ENCODE measurements around the gene ADGRA1. TPM values are rescaled to one million over a fixed set of nuclear protein-coding genes. Genes with fewer than 3 reads are reported as not detected.

ADGRA1 gene
- total and polyA plus RNA-seq, 10 of the 15 experiments (the other 5 are each of a cell fraction or from before 2014, with no cell fraction given) = not detected

DNA sequence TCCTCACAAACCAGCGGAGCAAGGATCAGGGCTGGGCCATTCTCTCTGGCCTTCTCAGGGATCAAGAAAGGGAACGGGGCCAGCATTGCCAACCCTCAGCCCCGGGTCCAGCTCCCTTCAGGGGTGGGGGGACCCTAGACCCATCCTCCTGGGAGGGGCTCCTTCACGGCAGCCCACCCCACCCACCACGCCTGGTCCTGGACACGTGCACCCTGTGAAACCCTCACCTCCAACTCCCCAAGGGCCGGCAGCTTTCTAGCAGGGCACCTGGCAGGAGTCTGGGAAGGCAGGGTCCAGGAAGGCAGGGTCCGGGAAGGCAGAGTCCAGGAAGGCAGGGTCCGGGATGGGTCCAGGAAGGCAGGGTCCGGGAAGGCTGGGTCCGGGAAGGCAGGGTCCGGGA lies 46.6 kb upstream of the ADGRA1 start:
- Histone ChIP-seq H4K20me1 (ENCODE audit: control insufficient read depth, insufficient read depth) (no peaks in the 10 kb centered on the region), H3K9me3 (replicated peaks; ENCODE audit: control insufficient read depth, insufficient read depth, low read length) (no peaks in the 10 kb centered on the region), H3K4me2 (ENCODE audit: control insufficient read depth, insufficient read depth) (no peak overlapping the region), H3K36me3 (ENCODE audit: control insufficient read depth in 2 of 2, insufficient read depth in 2 of 2, low read length in 1 of 2) (no peaks in the 10 kb centered on the region), H3K9ac (ENCODE audit: control insufficient read depth, insufficient read depth, low read length) (no peak overlapping the region), H3K27ac (ENCODE audit: control insufficient read depth, insufficient read depth) (no peak overlapping the region), H3K4me1 (ENCODE audit: control insufficient read depth, insufficient read depth, low read length) (no peaks in the 10 kb centered on the region), H3K27me3 (replicated peaks in 1 of 2; ENCODE audit: control insufficient read depth in 2 of 2, insufficient read depth in 2 of 2, low read length in 1 of 2) (no peaks in the 10 kb centered on the region), H3K79me2 (ENCODE audit: control insufficient read depth, insufficient read depth, low read length) (no peaks in the 10 kb centered on the region), H2AFZ (ENCODE audit: control insufficient read depth, low read depth, low read length) (no peak overlapping the region), H3K4me3 (no peak overlapping the region)
- ChIA-PET CTCF (no interaction called here), SMC1A (ENCODE audit: uncharacterized antibody, unreplicated experiment) (no interaction called here), RAD21 (ENCODE audit: unreplicated experiment) (no interaction called here), POLR2A (no interaction called here)
- BruUV-seq (replicated peaks) = no TSS peak
- intact Hi-C loops (cut with micrococcal nuclease; ENCODE audit: unreplicated experiment) (no loop called here), in situ Hi-C loops (cut with MboI) (no loop called here)
- FAIRE-seq (no peak), ATAC-seq (no peak), DNase-seq (ENCODE audit: low read depth, low spot score) (no peak)
- WGBS (ENCODE audit: insufficient coverage, insufficient replicate concordance, low lambda C conversion rate, missing lambda C conversion rate) = 36% methylated on average over 11 of the region's 12 CpGs
- TF ChIP-seq NBN (IDR thresholded peaks at IDR 0.05) = no peak
- TF ChIP-seq ZNF24 (IDR thresholded peaks at IDR 0.05) = no peak
- TF ChIP-seq, protein P1, sequence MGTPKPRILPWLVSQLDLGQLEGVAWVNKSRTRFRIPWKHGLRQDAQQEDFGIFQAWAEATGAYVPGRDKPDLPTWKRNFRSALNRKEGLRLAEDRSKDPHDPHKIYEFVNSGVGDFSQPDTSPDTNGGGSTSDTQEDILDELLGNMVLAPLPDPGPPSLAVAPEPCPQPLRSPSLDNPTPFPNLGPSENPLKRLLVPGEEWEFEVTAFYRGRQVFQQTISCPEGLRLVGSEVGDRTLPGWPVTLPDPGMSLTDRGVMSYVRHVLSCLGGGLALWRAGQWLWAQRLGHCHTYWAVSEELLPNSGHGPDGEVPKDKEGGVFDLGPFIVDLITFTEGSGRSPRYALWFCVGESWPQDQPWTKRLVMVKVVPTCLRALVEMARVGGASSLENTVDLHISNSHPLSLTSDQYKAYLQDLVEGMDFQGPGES (IDR thresholded peaks at IDR 0.05) = no peak
- TF ChIP-seq RCOR1 (conservative IDR thresholded peaks at IDR 0.05; ENCODE audit: low read depth, low read length) = no peak
- no peak for TF ChIP-seq ZNF622 (IDR thresholded peaks at IDR 0.05)
- TF ChIP-seq NR2C2 (IDR thresholded peaks at IDR 0.05; ENCODE audit: borderline replicate concordance, control insufficient read depth, insufficient read length, low read depth) = no peak
- no peak for TF ChIP-seq BCL11A (IDR thresholded peaks at IDR 0.05; ENCODE audit: low read depth, low read length)
- TF ChIP-seq, protein P2, sequence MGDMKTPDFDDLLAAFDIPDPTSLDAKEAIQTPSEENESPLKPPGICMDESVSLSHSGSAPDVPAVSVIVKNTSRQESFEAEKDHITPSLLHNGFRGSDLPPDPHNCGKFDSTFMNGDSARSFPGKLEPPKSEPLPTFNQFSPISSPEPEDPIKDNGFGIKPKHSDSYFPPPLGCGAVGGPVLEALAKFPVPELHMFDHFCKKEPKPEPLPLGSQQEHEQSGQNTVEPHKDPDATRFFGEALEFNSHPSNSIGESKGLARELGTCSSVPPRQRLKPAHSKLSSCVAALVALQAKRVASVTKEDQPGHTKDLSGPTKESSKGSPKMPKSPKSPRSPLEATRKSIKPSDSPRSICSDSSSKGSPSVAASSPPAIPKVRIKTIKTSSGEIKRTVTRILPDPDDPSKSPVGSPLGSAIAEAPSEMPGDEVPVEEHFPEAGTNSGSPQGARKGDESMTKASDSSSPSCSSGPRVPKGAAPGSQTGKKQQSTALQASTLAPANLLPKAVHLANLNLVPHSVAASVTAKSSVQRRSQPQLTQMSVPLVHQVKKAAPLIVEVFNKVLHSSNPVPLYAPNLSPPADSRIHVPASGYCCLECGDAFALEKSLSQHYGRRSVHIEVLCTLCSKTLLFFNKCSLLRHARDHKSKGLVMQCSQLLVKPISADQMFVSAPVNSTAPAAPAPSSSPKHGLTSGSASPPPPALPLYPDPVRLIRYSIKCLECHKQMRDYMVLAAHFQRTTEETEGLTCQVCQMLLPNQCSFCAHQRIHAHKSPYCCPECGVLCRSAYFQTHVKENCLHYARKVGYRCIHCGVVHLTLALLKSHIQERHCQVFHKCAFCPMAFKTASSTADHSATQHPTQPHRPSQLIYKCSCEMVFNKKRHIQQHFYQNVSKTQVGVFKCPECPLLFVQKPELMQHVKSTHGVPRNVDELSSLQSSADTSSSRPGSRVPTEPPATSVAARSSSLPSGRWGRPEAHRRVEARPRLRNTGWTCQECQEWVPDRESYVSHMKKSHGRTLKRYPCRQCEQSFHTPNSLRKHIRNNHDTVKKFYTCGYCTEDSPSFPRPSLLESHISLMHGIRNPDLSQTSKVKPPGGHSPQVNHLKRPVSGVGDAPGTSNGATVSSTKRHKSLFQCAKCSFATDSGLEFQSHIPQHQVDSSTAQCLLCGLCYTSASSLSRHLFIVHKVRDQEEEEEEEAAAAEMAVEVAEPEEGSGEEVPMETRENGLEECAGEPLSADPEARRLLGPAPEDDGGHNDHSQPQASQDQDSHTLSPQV (IDR thresholded peaks at IDR 0.05) = no peak
- no peak for TF ChIP-seq ESRRA (IDR thresholded peaks at IDR 0.05; ENCODE audit: low read length)
- TF ChIP-seq RUNX3 (IDR thresholded peaks at IDR 0.05; ENCODE audit: low read length) = no peak
- TF ChIP-seq RAD51 (IDR thresholded peaks at IDR 0.05) = no peak
- no peak for TF ChIP-seq EP300 (IDR thresholded peaks at IDR 0.05; ENCODE audit: borderline replicate concordance in 1 of 2, control insufficient read depth in 1 of 2, low read depth in 2 of 2, low read length in 2 of 2)
- TF ChIP-seq SUPT20H (IDR thresholded peaks at IDR 0.05; ENCODE audit: borderline replicate concordance, control insufficient read depth, low read depth, low read length) = no peak
- TF ChIP-seq, protein P3, sequence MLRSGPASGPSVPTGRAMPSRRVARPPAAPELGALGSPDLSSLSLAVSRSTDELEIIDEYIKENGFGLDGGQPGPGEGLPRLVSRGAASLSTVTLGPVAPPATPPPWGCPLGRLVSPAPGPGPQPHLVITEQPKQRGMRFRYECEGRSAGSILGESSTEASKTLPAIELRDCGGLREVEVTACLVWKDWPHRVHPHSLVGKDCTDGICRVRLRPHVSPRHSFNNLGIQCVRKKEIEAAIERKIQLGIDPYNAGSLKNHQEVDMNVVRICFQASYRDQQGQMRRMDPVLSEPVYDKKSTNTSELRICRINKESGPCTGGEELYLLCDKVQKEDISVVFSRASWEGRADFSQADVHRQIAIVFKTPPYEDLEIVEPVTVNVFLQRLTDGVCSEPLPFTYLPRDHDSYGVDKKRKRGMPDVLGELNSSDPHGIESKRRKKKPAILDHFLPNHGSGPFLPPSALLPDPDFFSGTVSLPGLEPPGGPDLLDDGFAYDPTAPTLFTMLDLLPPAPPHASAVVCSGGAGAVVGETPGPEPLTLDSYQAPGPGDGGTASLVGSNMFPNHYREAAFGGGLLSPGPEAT (IDR thresholded peaks at IDR 0.05; ENCODE audit: low read depth) = no peak
- TF ChIP-seq EED (IDR thresholded peaks at IDR 0.05; ENCODE audit: low read depth) = no peak
- TF ChIP-seq JUND (IDR thresholded peaks at IDR 0.05; ENCODE audit: low read depth, low read length) = no peak
- no peak for TF ChIP-seq GABPA (IDR thresholded peaks at IDR 0.05; ENCODE audit: low read depth)
- no peak for TF ChIP-seq NFYA (IDR thresholded peaks at IDR 0.05; ENCODE audit: borderline replicate concordance, low read depth, low read length)
- no peak for TF ChIP-seq SREBF2 (IDR thresholded peaks at IDR 0.05; ENCODE audit: low read length)
